Ramos (cell line): ENCODE results near the gene PER2.

Experiments
- in situ Hi-C: fragments of 300-500 bp; cut with MboI; formaldehyde crosslinking; loops from one replicate; pipeline ENCODE4 v1.14.3; 2022; ENCODE audit warnings: low sequenced_read_pairs; ENCODE audit not compliant: unreplicated experiment

PER2 gene

GRCh38 chr2:238203973-238204683 lies 84.3 kb downstream of the PER2 start:
- in situ Hi-C loops = no loop called here

- in situ Hi-C loops = no loop called here
Measured at GRCh38 chr2:238203094-238203972, 85.1 kb downstream of the PER2 start, which contains the start of gene ILKAP. TSS of gene ILKAP (minus strand) at chr2:238203695. CDS start at chr2:238203553, 142 bp downstream.

DNA sequence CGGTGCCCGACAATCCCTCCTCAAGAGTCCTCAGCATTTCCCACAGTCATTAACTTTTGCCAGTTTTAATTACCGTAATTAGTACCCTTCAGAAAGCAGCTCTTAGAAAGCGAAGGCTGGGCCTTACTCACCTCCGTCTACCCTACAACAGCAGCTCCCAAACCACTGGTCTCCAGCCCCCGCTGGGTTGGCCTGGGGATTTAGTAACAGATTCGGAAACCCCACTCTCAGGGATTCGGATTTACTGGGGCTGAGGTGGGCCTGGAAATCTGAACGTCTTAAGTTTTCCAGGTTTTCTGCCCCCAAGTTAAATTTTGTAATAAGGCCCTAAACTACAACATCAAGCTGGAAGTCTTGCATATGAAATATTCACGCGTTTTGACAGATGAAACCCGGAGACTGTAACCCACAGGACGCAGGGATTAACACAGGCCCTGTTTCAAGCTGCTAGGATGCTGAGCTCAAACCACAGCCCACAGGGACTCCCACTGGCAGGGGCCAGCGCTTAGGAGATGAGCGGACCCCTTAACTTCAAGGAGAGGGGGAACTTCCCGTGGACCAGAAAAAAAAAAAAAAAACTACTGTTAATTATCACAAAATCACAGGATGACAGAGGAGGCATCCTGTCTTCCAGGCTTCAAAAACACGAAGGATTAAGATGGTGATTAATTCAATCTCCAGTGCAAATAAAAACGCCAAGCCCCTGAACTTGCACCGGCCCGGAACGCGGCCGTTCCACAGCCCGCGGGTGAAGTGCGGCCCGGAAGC lies 85.9 kb downstream of the PER2 start:
- in situ Hi-C loops = no loop called here
